MG63 (cell line): ENCODE measurements around the gene HAPLN2. TPM values are rescaled to one million over a fixed set of nuclear protein-coding genes. Genes with fewer than 3 reads are reported as not detected.
A peak's percentile ranks its signal among the peaks of the same experiment; 100 is the strongest.
"Not testable (repeated sequence)": the region's sequence is repeated elsewhere in the genome, so short reads cannot be mapped to it uniquely, and the experiment has no call there.

Source experiments
- DNase-seq: peaks from one replicate; pipeline ENCODE4 v3.0.0-alpha.2; 2020
- H3K27me3 ChIP-seq: fragments of 250-450 bp; sonication (Bioruptor Pico); 2 replicates; pipeline ENCODE4 v1.5.1; 2020; ENCODE audit warnings: mild to moderate bottlenecking, moderate library complexity
- H3K36me3 ChIP-seq: fragments of 250-450 bp; sonication (Bioruptor Pico); 2 replicates; pipeline ENCODE4 v1.5.1; 2020; ENCODE audit warnings: mild to moderate bottlenecking, moderate library complexity
- H3K4me3 ChIP-seq: fragments of 250-450 bp; sonication (Bioruptor Pico); 2 replicates; pipeline ENCODE4 v1.5.1; 2020; ENCODE audit warnings: mild to moderate bottlenecking, moderate library complexity
- H3K9me3 ChIP-seq: fragments of 250-450 bp; sonication (Bioruptor Pico); 2 replicates; pipeline ENCODE4 v1.5.1; 2020; ENCODE audit warnings: mild to moderate bottlenecking, moderate library complexity
- total RNA-seq: library from RNA; depleted of rRNA; stranded (reverse); fragments of >200 nt; shearing (Covaris generic); gene quantifications from 2 replicates; pipeline ENCODE4 v1.2.3, GENCODE V29; 2014; ENCODE audit warnings: low replicate concordance

Gene HAPLN2
- total RNA-seq, 1 experiment from 2014 or later, result not detected

DNA sequence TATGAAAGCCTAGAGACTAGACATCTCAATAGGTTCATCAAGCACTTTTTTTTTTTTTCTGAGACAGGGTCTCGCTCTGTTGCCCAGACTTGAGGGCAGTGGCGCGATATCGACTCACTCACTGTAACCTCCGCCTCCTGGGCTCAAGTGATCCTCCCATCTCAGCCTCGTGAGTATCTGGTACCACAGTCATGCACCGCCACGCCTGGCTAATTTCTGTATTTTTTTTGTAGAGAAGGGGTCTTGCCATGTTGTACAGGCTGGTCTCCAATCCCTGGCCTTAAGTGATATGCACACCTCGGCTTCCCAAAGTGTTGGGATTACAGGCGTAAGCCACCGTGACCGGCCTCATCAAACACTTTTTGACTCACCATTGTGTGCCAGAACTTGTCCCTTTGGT is 17.3 kb upstream of the HAPLN2 start:
- Histone ChIP-seq H3K4me3 (peak overlapping the region; percentile 86), H3K27me3 (no peaks in the 10 kb centered on the region), H3K9me3 (no peaks in the 10 kb centered on the region), H3K36me3 (peaks cover 28% of the 10 kb centered on the region)
- no peak for DNase-seq

DNA sequence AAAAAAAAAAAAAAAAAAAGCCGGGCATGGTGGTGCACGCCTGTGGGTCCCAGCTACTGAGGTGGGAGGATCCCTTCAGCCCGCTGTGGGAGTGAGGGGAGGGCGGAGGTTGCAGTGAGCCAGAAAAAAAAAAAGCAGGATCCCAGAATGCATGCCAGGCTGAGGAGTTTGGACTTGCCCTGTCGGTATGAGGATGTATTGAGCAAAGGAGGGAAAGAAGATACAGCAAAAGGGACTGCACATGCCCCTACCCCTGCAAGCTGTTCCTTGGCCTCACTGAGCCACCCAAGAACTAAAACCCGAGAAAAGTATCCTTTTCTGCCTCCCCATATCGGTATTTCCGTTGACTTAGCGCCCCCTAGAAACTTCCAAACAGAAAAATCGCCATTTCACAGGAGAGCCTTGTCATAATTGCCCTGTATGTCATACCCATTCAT is 16.6 kb upstream of the HAPLN2 start:
- no peak overlapping the region for H3K4me3 ChIP-seq
- DNase-seq, result peak; percentile 22
- no peaks in the 10 kb centered on the region for H3K9me3 ChIP-seq
- peaks cover 21% of the 10 kb centered on the region for H3K36me3 ChIP-seq
- no peaks in the 10 kb centered on the region for H3K27me3 ChIP-seq

DNA sequence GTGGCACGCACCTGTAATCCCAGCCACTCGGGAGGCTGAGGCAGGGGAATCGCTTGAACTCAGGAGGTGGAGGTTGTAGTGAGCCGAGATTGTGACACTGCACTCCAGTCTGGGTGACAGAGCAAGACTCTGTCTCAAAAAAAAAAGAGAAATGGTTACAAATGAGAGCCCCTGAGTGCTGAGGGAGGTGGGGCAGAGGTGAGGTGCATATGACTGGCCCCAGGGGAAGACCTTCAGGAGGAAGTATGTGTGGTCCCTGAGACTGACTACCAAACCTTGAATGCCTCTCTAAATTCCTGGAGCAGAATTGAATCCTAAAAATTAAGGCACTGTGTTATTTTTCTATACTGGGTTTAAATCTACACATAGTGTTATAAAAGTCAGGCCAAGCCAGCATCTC is 11.9 kb upstream of the HAPLN2 start:
- not testable (repeated sequence) for H3K36me3 ChIP-seq

DNA sequence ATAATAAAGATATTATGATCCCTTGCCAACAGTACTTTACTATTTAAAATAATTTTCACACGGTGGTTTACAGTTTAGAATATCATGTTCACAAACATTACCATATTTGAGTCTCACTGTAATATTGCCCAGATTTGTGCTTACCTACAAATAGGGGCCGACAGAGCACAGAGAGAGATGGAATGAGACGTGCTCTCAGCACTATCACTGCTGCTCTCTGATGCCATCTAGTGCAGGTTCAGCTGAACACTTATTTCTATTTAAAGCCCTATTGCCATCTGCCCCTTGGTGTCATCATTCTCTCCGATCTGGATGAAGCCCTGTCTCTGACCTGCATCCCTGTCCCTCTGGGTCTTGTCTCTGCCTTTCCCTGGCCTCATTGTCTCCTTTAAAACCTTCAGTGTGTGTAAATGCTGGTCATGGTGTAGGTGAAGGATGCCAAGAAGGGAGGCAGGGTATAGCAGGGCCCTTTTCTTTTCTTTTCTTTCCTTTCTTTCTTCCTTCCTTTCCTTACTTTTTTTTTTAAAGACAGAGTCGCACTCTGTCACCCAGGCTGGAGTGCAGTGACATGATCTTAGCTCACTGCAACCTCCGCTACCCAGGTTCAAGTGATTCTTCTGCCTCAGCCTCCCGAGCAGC is 11.1 kb upstream of the HAPLN2 start:
- no peaks in the 10 kb centered on the region for H3K9me3 ChIP-seq
- DNase-seq, result peak; percentile 45
- H3K4me3 ChIP-seq, result no peak overlapping the region
- H3K27me3 ChIP-seq, result no peaks in the 10 kb centered on the region
- no peaks in the 10 kb centered on the region for H3K36me3 ChIP-seq

More for the DNA sequence above, 11.9 kb upstream of the HAPLN2 start:
- not testable (repeated sequence) for H3K4me3 ChIP-seq, H3K27me3 ChIP-seq, H3K9me3 ChIP-seq, DNase-seq

DNA sequence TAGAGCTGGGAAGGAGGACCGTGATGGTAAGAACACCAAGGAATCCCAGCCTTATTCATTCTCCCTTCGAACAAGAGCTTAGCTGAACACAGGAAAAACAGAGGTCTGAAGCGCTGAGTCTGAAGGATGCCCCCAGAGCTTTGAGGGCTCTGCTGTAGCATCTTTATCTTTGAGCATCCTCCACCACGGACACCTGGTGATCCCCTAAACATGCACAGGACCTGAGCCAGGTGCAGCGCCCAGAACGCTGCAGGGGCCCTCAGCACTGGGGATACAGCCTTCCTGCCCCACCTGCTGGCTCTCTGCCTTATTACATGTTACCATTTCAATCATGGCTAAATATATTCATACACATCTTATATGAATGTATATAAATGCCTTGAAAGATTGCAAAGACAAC is 10.2 kb upstream of the HAPLN2 start:
- Histone ChIP-seq H3K27me3 (no peaks in the 10 kb centered on the region), H3K9me3 (no peaks in the 10 kb centered on the region), H3K36me3 (no peaks in the 10 kb centered on the region), H3K4me3 (no peak overlapping the region)
- no peak for DNase-seq

DNA sequence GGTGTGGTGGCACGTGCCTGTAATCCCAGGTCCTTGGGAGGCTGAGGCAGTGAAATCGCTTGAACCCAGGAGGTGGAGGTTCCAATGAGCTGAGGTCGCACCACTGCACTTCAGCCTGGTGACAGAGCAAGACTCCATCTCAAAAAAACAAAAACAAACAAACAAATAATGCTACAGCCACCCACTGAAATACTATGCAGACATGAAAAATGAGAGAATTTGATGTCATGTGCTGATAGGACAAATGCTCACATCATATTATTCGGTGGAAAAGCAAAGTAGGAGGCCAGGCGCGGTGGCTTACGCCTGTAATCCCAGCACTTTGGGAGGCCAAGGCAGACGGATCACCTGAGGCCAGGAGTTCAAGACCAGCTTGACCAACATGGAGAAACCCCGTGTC is 9.1 kb upstream of the HAPLN2 start:
- not testable (repeated sequence) for H3K27me3 ChIP-seq, H3K36me3 ChIP-seq, H3K4me3 ChIP-seq, H3K9me3 ChIP-seq, DNase-seq

DNA sequence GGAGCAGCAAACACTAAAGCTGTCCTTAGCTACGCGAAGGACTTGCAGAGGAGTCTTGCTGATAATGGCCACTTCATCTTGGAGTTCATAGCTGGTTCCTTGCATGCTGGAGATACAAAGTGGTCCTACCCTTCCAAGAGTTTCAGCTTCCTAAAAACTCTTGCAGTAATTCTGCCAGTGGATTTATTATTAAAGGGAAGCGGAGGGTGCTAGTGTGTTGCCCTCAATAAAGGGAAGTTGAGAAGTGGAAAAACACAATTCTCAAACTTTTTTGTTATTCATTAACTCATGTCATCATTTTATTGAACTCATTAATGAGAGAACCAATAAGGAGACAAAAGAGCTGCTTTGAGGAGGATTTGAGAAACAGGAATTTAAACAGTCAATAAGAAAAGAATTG is 6.5 kb upstream of the HAPLN2 start:
- H3K36me3 ChIP-seq, result no peaks in the 10 kb centered on the region
- DNase-seq, result no peak
- no peaks in the 10 kb centered on the region for H3K9me3 ChIP-seq
- peaks cover 8% of the 10 kb centered on the region for H3K27me3 ChIP-seq
- no peak overlapping the region for H3K4me3 ChIP-seq

DNA sequence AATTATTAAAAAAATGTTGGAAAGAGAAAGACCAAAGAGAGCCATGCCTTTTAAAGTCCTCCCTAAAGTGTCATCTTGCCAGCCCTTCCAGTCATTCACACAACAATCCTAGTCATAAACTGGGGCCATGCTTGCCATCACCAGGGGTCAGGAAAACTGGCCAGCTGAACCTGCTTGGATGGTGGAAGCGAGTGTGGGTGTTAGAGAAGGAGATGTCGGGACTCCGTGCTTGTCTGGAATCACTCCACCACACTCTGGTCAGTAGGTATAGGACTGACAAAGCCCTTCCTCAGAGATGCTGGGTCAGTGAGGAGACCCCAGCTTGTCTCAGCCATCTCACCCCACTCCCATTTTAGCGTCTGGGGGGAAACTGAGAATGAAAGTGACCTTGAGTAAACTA is 3.3 kb upstream of the HAPLN2 start:
- no peaks in the 10 kb centered on the region for H3K9me3 ChIP-seq
- H3K36me3 ChIP-seq, result no peaks in the 10 kb centered on the region
- H3K27me3 ChIP-seq, result peaks cover 27% of the 10 kb centered on the region
- no peak overlapping the region for H3K4me3 ChIP-seq
- DNase-seq, result no peak

DNA sequence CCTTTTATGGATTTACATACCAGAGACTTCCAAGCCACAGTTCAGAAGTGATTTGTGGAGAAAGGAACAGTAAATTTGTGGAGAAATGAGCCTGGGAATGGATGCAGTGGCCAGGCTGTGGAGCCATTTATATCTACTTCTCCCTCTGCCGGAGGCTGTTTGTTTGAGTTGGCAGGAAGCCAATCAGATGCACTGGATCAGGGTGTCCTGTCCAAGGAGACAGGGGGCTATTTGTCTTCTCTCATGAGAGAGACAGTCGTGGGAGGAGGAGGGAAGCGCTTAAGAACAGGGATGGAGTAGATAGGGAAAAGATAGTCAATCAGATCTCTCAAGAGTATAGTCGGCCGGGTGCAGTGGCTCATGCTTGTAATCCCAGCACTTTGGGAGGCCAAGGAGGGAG is 2.8 kb upstream of the HAPLN2 start:
- peak; percentile 28 for DNase-seq
- H3K27me3 ChIP-seq, result peaks cover 27% of the 10 kb centered on the region

DNA sequence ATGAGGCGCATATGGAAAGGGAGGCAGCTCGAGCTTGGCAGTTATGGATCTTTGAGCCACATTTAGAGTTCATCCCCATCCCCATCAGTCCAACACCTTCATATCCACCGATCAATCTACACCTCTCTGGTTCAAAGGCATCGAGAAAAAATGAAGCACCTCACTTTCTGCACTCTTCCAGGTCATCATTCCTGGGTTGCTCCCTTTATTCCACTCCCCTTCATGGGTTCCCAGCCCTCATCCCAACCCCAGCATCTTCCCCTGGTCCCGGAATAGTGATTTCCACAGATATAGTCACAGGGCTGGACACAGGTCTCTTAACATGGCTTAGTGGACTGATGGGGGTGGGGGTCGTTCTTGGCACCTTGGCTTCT is 354 bp downstream of the HAPLN2 start:
- Histone ChIP-seq H3K27me3 (peaks cover 50% of the 10 kb centered on the region), H3K36me3 (no peaks in the 10 kb centered on the region), H3K9me3 (no peaks in the 10 kb centered on the region), H3K4me3 (no peak overlapping the region)
- DNase-seq, result no peak

More for the DNA sequence above, 2.8 kb upstream of the HAPLN2 start:
- no peak overlapping the region for H3K4me3 ChIP-seq
- no peaks in the 10 kb centered on the region for H3K36me3 ChIP-seq
- H3K9me3 ChIP-seq, result no peaks in the 10 kb centered on the region

DNA sequence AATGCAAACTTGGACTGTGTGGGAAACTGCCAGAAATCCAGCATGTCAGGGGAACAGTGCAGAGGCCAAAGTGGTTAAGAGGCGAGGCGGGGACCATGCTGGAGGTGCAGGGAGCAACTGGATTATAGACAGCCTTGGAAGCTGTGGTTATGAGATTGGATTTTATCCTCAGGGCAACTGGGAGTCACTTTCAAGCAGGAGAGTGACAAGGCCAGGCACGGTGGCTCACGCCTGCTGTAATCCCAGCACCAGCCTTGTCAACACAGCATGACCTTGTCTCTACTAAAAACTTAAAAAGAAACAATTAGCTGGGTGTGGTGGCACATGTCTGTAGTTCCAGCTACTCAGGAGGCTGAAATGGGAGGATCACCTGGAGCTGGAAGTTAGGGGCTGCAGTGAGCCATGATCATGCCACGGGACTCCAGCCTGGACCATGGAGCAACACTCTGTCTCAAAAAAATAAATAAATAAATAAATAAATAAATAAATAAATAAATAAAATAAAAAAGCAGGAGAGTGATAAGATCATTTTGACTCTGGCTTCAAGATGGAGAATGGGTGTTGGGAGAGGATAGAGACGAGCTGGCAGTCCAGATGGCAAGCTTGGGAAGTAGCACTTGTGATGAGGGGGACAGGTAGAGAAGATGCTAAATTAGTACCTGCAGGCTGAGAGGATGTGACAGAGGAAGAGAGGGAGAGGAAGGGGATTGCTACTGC is 3.5 kb downstream of the HAPLN2 start:
- H3K9me3 ChIP-seq, result no peaks in the 10 kb centered on the region
- H3K36me3 ChIP-seq, result no peaks in the 10 kb centered on the region
- DNase-seq, result no peak
- H3K27me3 ChIP-seq, result peaks cover 58% of the 10 kb centered on the region
- H3K4me3 ChIP-seq, result no peak overlapping the region

DNA sequence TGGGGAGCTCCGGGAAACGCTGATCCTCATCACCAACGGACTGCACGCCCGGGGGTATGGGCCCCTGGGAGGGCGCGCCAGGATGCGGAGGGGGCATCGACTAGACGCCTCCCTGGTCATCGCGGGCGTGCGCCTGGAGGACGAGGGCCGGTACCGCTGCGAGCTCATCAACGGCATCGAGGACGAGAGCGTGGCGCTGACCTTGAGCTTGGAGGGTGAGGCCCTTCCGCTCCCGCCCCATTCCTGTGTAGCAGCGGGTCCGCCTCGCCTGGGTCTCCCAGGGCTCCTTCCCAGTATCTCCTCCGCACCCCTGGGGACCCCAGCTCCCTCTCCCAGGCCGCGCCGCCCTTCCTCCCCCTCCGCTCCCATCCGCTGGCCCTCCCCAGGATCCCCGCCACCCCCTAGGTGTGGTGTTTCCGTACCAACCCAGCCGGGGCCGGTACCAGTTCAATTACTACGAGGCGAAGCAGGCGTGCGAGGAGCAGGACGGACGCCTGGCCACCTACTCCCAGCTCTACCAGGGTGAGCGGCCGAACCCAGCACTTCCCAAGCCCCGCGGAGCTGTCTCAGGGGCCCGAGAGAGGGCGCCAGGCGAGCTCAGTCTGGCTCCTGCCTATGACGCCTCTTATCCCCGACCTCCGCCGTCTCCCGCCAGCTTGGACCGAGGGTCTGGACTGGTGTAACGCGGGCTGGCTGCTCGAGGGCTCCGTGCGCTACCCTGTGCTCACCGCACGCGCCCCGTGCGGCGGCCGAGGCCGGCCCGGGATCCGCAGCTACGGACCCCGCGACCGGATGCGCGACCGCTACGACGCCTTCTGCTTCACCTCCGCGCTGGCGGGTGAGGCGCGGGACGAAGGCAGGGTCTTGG is 5.0 kb downstream of the HAPLN2 start:
- Histone ChIP-seq H3K9me3 (no peaks in the 10 kb centered on the region), H3K36me3 (no peaks in the 10 kb centered on the region), H3K27me3 (peaks cover 56% of the 10 kb centered on the region), H3K4me3 (peak overlapping the region; percentile 31; the same call in 1 of the 2 replicates)
- peak; percentile 64 for DNase-seq

DNA sequence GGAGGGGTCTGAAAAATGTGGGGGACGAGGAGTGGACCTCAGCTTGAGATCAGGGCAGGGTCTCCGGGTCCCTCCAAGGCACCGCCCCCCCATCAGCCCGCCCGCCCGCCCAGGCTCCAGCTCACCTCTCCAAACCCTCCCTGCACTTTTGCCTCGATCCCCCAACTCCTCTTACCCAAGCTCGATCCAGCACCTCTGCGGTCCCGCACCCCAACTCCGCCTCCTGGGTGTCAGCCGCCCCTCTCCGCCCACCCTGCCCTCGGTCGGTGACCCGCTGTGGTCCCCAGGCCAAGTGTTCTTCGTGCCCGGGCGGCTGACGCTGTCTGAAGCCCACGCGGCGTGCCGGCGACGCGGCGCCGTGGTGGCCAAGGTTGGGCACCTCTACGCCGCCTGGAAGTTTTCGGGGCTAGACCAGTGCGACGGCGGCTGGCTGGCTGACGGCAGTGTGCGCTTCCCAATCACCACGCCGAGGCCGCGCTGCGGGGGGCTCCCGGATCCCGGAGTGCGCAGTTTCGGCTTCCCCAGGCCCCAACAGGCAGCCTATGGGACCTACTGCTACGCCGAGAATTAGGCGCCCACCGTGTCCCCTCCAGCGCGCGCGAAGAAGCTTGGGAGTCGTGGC is 5.7 kb downstream of the HAPLN2 start:
- Histone ChIP-seq H3K9me3 (no peaks in the 10 kb centered on the region), H3K36me3 (no peaks in the 10 kb centered on the region), H3K4me3 (no peak overlapping the region), H3K27me3 (peaks cover 55% of the 10 kb centered on the region)
- DNase-seq, result no peak

DNA sequence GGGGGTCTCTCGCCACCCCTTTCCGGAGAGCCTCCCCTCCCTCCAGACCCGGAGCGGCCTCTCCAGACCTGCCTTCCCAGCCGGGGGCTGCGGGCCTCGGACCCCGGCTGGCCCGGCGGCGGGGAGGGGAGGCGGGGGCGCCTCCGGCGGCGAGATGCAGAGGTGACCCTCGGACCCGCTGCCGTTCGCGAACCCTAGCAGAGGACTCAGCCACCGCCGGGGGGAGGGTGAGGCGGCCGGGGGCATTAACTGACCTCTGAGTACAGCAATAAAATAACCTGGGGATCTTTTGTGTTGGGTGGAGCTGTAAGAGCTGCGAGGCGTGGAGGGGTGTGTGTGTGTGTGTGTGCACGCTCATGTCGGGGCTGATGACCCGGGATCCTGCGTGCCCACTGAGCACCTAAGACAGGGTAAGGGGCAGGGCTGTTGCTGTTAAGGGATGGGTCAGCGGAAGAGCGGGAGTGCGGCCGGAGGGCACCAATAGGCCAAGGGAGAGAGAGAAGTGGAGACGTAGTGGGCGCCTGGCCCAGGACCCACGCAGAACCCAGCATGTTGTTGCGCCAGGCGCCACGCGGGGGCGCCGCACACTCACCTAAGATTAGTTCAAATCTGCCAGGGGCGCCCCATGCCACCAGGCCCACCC is 6.3 kb downstream of the HAPLN2 start:
- Histone ChIP-seq H3K36me3 (no peaks in the 10 kb centered on the region), H3K9me3 (no peaks in the 10 kb centered on the region), H3K4me3 (no peak overlapping the region), H3K27me3 (peaks cover 55% of the 10 kb centered on the region)
- peak; percentile 43 for DNase-seq

DNA sequence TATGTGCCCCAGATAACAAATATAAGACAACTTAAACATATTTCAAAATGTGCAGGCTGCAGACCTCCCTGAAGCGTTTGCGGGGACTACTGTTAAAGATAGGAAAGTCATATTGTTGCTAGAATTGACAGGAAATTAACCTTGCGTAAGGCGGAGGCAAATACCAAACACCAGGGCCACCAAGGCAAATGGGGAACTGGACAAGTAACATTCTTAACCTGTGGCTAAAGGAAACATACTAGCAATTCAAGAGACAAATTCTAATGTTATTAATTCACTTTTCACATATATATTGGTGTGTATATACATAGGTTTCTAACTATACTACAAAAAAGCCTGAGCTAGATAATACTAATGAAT is 6.8 kb downstream of the HAPLN2 start:
- Histone ChIP-seq H3K4me3 (no peak overlapping the region), H3K27me3 (peaks cover 56% of the 10 kb centered on the region), H3K36me3 (no peaks in the 10 kb centered on the region), H3K9me3 (no peaks in the 10 kb centered on the region)
- no peak for DNase-seq

DNA sequence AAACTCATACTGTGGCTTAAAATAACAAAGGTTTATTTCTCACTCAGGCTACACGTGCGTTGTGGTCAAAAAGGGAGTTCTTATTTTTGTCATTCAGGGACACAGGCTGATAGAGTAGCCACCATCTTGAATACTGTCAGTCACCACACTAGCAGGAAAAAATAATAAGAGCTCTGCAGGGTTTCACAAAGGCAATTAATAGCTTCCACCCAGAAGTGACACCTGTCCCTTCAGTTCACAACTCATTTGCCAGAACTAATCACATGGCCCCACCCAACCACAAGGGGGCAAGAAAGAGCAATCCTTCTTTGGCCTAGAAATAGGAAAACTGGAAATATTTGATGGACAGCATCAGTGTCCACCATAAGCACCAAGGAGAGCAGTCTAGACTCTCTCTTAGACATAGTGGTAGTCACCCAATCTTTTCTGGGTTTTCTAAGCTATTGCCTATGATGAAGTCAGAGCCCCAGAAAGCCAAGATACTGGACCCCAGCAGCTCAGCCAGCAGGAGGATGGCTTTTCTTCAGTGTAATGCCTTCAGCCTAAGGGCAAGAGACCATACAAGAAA is 8.2 kb downstream of the HAPLN2 start:
- Histone ChIP-seq H3K4me3 (no peak overlapping the region), H3K27me3 (peaks cover 61% of the 10 kb centered on the region), H3K9me3 (no peaks in the 10 kb centered on the region), H3K36me3 (no peaks in the 10 kb centered on the region)
- DNase-seq, result peak; percentile 42
